Spleen (tissue), 11 donors: ENCODE results near the gene STOML2. TPM values are rescaled to one million over a fixed set of nuclear protein-coding genes. Genes with fewer than 3 reads are reported as not detected.
A peak's percentile ranks its signal among the peaks of the same experiment; 100 is the strongest.

Experiments used
- DNase-seq: peaks from one replicate; pipeline ENCODE4 v3.0.0-alpha.2; 2020
- H3K27ac ChIP-seq, 8 donors: fragments of 200-600 bp; sonication (generic) in 7 of 8; 1 replicate in 4 of 8; 2 replicates in 4 of 8; pipeline versions ENCODE4 v1.5.0 to v1.8.0; 2016 to 2021; ENCODE audit warnings: inconsistent platforms in 4 of 8, mild to moderate bottlenecking in 4 of 8, moderate library complexity in 1 of 8
- H3K27me3 ChIP-seq, 7 donors: fragments of 200-600 bp; sonication (generic) in 6 of 7; replicated peaks in 1 of 7; 1 replicate in 4 of 7; 2 replicates in 3 of 7; pipeline versions ENCODE4 v1.5.0 to v1.8.0; 2016 to 2021; ENCODE audit warnings: inconsistent platforms in 3 of 7, mild to moderate bottlenecking in 1 of 7
- H3K36me3 ChIP-seq, 6 donors: fragments of 200-600 bp; sonication (generic) in 5 of 6; 1 replicate in 4 of 6; 2 replicates in 2 of 6; pipeline versions ENCODE4 v1.5.0 to v1.8.0; 2016 to 2021; ENCODE audit warnings: inconsistent platforms in 2 of 6
- H3K4me1 ChIP-seq, 6 donors: fragments of 200-600 bp; sonication (generic) in 5 of 6; 1 replicate in 3 of 6; 2 replicates in 3 of 6; pipeline versions ENCODE4 v1.5.0 to v1.8.0; 2016 to 2021; ENCODE audit warnings: inconsistent platforms in 3 of 6
- H3K4me3 ChIP-seq, 8 donors: fragments of 200-600 bp; sonication (generic) in 7 of 8; 1 replicate in 4 of 8; 2 replicates in 4 of 8; pipeline versions ENCODE4 v1.5.0 to v1.8.0; 2016 to 2021; ENCODE audit warnings: inconsistent platforms in 4 of 8, mild to moderate bottlenecking in 4 of 8, moderate library complexity in 2 of 8
- H3K9me3 ChIP-seq, 8 donors: fragments of 200-600 bp; sonication (generic) in 7 of 8; 1 replicate in 4 of 8; 2 replicates in 4 of 8; pipeline versions ENCODE4 v1.5.0 to v1.8.0; 2016 to 2021; ENCODE audit warnings: inconsistent platforms in 4 of 8
- POLR2A ChIP-seq, 3 donors: fragments of 450-650 bp; IDR thresholded peaks; one replicate each; pipeline ENCODE4 v1.5.1; 2017; ENCODE audit warnings: antibody characterized with exemption in 3 of 3, mild to moderate bottlenecking in 1 of 3
- POLR2AphosphoS5 ChIP-seq, 3 donors: sonication (generic); formaldehyde crosslinking; IDR thresholded peaks; one replicate each; pipeline ENCODE4 v1.5.1; 2017; ENCODE audit warnings: antibody characterized with exemption in 3 of 3
- WGBS, 5 donors: extraction: QIAGEN DNeasy Blood & Tissue Kit in 3 of 5; methylation state at CpG; one replicate each; pipeline versions ENCODE4 v1.1.5 to v1.1.7; 2013 to 2018; 5-methylcytosine and 5-hydroxymethylcytosine counted together
- intact Hi-C: fragments of 100-400 bp; cut with DNase I; formaldehyde crosslinking; loops from one replicate; pipeline ENCODE4 v1.15.0; 2023; ENCODE audit warnings: low total_unique reads
- polyA plus RNA-seq, 3 donors: library from polyadenylated mRNA; stranded (reverse); fragments of 200-250 nt; gene quantifications; one replicate each; pipeline ENCODE4 v1.2.1, GENCODE V29; 2013
- total RNA-seq, 7 donors: library from RNA; depleted of rRNA in 3 of 7; stranded (reverse); fragments of >200 nt in 3 of 7; fragmentation: NEBNext Ultra II Directional in 4 of 7; extraction: Animal tissue kit (Norgen Biotek cat#: 25700) in 4 of 7; gene quantifications; one replicate each; pipeline versions ENCODE4 v1.1.0 to v1.2.1, GENCODE V29; 2016 to 2021
- TF ChIP-seq, protein P1 (sequence below), 11 experiments: fragments of 200-600 bp in 7 of 11; fragments of 450-650 bp in 4 of 11; sonication (generic) in 4 of 11; IDR thresholded peaks in 8 of 11; conservative IDR thresholded peaks in 3 of 11; 1 replicate in 7 of 11; 2 replicates in 4 of 11; pipeline versions ENCODE4 v1.4.0 to v1.8.0; 2016 to 2021; ENCODE audit warnings: antibody characterized with exemption in 11 of 11, inconsistent platforms in 4 of 11, mild to moderate bottlenecking in 1 of 11
- donor health status: healthy with polysubstance abuse.
- donor health status: DM: no; HTN: no; CAD: no; lungs with moderate emphysema.
- donor health status: DM: no; HTN: no; CAD: no.
- donor health status: Bipolar disorder and iron deficiency.
- donor health status: healthy.
- donor health status: DM: no; HTN: no; CAD: no.
- donor health status: DM: yes; HTN: yes; CAD: no.

STOML2 gene
- total and polyA plus RNA-seq, 10 donors: 54.2 to 80.7 (median 59.6) TPM

DNA sequence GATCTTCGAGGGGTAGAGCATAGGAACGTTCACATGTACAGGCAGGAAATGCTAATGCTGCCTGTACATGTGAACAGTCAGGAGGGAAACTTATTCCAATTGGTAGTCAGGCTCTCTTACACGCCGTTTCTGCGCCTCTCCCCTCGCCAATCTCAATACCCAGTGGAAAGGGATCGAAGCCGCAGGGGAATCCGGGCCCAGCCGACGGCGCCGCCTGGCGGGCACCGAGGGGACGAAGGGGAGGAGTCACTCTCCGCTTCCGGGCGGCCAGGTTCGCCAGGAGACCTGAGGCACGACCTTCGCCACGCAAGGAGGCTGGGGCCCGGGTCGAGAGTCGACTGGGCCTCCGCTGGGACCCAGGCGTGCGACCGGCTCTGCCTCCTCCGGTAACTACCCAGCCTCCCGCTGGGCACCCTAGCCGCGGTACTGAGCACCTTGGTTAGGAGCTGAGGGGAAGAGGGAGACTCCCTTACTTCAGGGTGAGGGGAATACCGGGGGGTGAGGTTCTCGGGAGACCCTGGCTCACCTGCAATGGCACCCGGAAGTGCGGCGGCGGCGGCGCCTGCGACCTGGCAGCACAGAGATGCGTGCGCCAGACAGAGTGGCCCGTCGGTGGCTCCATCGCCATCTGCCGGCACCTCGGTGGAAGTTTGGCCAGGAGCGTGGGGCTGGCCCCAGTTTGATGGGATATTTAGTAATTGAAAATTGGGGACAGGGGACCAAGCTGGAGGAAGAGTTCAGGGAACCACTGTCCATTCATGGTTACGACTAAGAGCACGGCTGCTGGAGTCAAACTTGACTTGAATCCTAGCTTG lies 6.7 kb downstream of the STOML2 start, which contains the start of gene PIGO:
Gene PIGO, minus strand, starts transcription at position 557 of the 815 bp plus-strand sequence. CDS start 1,026 bp downstream, outside the sequence.
- intact Hi-C loops: loop anchor here (10.0 kb wide), 2 partner anchors 111 to 201 kb away; partner anchors contain the start of gene DNAJB5
- WGBS, 5 donors: 0 to 1% (median 0%) methylated on average over 19 to 53 of the region's 53 CpGs
- DNase-seq: peak; percentile 99
- Histone ChIP-seq H3K27me3 (no peaks in the 10 kb centered on the region), H3K4me3 (peak within 1 kb of the TSS; percentile 60 to 91 (median 74)), H3K9me3 (no peaks in the 10 kb centered on the region), H3K27ac (peak within 1 kb of the TSS; percentile 97 to 99 (median 98)), H3K36me3 (peaks cover 0 to 56% (median 44%) of the 10 kb centered on the region in 6 donors), H3K4me1 (peaks cover 8 to 35% (median 17%) of the 10 kb centered on the region in 6 donors)
- TF ChIP-seq POLR2A (IDR thresholded peaks at IDR 0.05) (peak in 1 of 3 donors; percentile 58), POLR2AphosphoS5 (IDR thresholded peaks at IDR 0.05) (peak; percentile 88 to 93 (median 90))
- TF ChIP-seq, protein P1, sequence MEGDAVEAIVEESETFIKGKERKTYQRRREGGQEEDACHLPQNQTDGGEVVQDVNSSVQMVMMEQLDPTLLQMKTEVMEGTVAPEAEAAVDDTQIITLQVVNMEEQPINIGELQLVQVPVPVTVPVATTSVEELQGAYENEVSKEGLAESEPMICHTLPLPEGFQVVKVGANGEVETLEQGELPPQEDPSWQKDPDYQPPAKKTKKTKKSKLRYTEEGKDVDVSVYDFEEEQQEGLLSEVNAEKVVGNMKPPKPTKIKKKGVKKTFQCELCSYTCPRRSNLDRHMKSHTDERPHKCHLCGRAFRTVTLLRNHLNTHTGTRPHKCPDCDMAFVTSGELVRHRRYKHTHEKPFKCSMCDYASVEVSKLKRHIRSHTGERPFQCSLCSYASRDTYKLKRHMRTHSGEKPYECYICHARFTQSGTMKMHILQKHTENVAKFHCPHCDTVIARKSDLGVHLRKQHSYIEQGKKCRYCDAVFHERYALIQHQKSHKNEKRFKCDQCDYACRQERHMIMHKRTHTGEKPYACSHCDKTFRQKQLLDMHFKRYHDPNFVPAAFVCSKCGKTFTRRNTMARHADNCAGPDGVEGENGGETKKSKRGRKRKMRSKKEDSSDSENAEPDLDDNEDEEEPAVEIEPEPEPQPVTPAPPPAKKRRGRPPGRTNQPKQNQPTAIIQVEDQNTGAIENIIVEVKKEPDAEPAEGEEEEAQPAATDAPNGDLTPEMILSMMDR (IDR thresholded peaks at IDR 0.05 in 8 of 11, conservative IDR thresholded peaks at IDR 0.05 in 3 of 11): peak; percentile 76 to 92 (median 83)

DNA sequence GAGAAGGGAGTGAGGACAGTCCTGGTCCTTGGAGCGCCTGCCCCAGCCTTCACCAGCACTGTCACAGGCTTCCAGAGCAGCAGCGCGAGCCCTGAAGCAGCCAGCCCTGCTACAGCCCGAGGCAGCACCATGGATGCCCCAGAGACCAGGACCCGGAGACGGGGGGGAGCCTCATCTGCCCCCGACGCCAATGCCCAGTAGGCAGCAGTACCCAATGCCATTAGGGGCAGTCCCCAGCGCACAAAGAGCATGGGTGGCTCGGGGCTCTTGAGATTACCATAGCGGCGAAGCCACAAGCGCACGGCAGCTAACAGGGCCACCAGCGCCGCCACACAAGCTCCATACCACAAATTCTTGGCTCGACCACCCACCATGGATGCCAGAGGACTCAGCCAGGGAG lies 11.4 kb downstream of the STOML2 start:
- WGBS, 5 donors: 94 to 98% (median 97%) methylated on average over 6 to 17 of the region's 17 CpGs
- Histone ChIP-seq H3K27ac (no peak overlapping the region), H3K4me3 (no peak overlapping the region), H3K4me1 (peaks cover 8 to 22% (median 11%) of the 10 kb centered on the region in 6 donors), H3K9me3 (no peaks in the 10 kb centered on the region), H3K36me3 (peaks cover 0 to 79% (median 62%) of the 10 kb centered on the region in 6 donors), H3K27me3 (no peaks in the 10 kb centered on the region)
- TF ChIP-seq POLR2AphosphoS5 (IDR thresholded peaks at IDR 0.05) (peak in 1 of 3 donors; percentile 24), POLR2A (IDR thresholded peaks at IDR 0.05) (no peak)
- no peak for DNase-seq
- intact Hi-C loops: loop anchor here (10.0 kb wide), 2 partner anchors 107 to 197 kb away; partner anchors contain the start of gene DNAJB5

DNA sequence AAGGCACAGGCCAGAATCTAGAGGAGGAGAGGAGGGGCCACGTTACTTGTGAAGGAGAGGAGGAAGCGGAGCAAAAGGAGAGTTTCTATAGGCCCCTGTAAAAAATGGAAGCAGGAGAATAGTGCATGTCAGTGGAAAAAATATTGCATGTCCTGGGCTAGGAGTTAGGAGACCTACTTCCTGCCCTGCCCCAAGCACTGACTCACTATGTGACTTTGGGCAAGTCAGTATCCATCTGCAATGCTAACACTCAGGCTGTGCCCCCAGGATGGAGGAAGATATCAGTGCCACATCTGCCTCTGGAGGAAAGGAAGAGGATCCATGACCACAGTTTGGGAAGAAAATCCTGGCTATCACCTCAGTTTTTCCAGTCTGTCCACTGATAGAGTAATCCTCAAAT lies 13.5 kb downstream of the STOML2 start:
- Histone ChIP-seq H3K4me3 (no peak overlapping the region), H3K36me3 (peaks cover 0 to 85% (median 62%) of the 10 kb centered on the region in 6 donors), H3K9me3 (no peaks in the 10 kb centered on the region), H3K4me1 (peaks cover 0 to 5% (median 0%) of the 10 kb centered on the region in 6 donors), H3K27ac (no peak overlapping the region), H3K27me3 (no peaks in the 10 kb centered on the region)
- no peak for TF ChIP-seq POLR2AphosphoS5 (IDR thresholded peaks at IDR 0.05)
- TF ChIP-seq, protein P1 (IDR thresholded peaks at IDR 0.05 in 8 of 11, conservative IDR thresholded peaks at IDR 0.05 in 3 of 11): no peak
- no peak for TF ChIP-seq POLR2A (IDR thresholded peaks at IDR 0.05)
- 70 to 100% (median 96%) methylated on average over 2 of the region's 2 CpGs for WGBS, 5 donors
- intact Hi-C loops: no loop called here
- DNase-seq: no peak

DNA sequence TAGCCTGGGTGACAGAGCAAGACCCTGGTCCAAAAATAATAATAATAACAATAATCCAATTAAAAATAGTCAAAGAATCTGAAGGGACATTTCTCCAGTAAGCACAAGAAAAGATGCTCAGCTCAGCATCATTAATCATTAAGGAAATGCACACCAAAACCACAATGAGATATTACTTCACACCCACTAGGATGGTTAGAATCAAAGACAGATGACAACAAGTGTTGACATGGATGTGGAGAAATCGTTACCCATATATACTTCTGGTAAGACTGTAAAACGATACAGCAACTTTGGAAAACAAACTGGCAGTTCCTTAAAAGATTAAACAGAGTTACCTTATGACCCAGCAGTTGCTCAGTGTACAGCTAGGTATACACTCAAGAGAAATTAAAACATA lies 17.9 kb downstream of the STOML2 start:
- peaks cover 0 to 9% (median 5%) of the 10 kb centered on the region in 6 donors for H3K4me1 ChIP-seq
- H3K27ac ChIP-seq: peak overlapping the region in 1 of 8 donors; percentile 35
- no peaks in the 10 kb centered on the region for H3K9me3 ChIP-seq
- DNase-seq: no peak
- 53 to 79% (median 58%) methylated on average over 2 of the region's 2 CpGs for WGBS, 5 donors
- intact Hi-C loops: no loop called here
- H3K4me3 ChIP-seq: no peak overlapping the region
- H3K27me3 ChIP-seq: no peaks in the 10 kb centered on the region
- TF ChIP-seq, protein P1 (IDR thresholded peaks at IDR 0.05 in 8 of 11, conservative IDR thresholded peaks at IDR 0.05 in 3 of 11): no peak
- no peak for TF ChIP-seq POLR2AphosphoS5 (IDR thresholded peaks at IDR 0.05)
- no peak for TF ChIP-seq POLR2A (IDR thresholded peaks at IDR 0.05)
- peaks cover 0 to 42% (median 29%) of the 10 kb centered on the region in 6 donors for H3K36me3 ChIP-seq
